Measurements from ENCODE around the gene FMNL2.

Gene FMNL2

DNA sequence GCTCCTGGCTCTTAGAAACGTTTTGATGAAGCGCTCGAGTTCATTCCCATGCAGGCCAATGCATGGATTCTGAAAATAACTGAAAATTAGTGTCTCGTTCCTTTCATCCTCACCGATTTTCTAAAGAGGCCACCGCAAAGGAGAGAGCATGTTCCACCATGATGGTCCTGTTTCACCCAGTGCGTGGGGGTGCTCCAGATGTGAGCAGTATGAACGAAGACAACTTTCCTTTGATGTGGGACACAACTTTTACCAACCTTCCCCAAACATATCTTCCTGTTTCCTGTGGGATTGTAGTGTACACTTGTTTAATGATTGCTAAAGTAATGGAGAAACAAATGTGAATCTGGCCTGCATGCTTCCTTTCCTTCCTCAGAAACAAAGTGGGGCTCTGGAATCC lies 267.8 kb downstream of the FMNL2 start:
- DNase-seq (ENCODE audit: extremely low read depth in 1 of 2, low read depth in 1 of 2) = no peak

DNA sequence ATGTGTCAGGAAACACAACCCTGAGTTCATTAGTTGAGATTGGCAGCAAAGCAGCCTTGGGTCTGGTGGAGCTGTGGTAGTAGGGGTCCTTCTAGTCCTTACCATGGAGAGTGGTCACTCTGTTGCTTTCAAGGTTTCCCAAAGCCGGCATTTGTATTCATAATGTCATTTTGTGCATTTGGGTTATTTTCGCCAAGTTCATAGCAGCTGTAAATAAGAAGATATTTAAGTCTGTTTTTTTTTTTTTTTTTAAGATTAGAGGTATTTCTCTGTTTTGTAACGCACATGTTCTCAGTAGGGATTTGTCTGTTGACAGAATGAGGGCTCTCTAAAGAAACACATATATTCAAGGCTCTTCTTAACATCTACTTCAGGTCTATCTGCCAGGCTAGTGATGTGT lies 268.2 kb downstream of the FMNL2 start:
- no peak for DNase-seq (ENCODE audit: extremely low read depth in 1 of 2, low read depth in 1 of 2)

DNA sequence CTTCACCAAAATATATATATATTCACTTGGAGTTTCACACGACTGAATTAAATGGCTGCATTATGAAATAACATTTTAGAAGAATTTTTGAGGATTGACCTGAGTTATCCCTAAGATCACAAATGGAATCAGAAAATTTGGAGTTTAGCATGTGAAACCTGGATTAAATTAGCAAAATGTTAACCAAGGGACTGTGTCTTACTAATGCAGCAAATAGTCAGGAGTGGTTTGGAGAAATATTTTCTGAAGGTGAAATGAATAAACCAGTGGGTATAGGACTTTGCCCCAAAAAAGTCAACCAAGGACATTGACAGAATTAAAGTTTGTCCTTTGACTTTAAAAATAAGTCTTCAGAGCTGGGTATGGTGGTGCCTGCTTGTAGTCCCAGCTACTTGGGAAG lies 271.1 kb downstream of the FMNL2 start:
- DNase-seq (ENCODE audit: extremely low read depth in 1 of 2, low read depth in 1 of 2) = no peak

- no peak for DNase-seq (ENCODE audit: extremely low read depth in 1 of 2, low read depth in 1 of 2)
Observed at GRCh38 chr2:152606941-152607340, 272.0 kb downstream of the FMNL2 start.

GRCh38 chr2:152607793-152608300 lies 272.9 kb downstream of the FMNL2 start:
- DNase-seq (ENCODE audit: extremely low read depth in 1 of 2, low read depth in 1 of 2) = no peak

DNA sequence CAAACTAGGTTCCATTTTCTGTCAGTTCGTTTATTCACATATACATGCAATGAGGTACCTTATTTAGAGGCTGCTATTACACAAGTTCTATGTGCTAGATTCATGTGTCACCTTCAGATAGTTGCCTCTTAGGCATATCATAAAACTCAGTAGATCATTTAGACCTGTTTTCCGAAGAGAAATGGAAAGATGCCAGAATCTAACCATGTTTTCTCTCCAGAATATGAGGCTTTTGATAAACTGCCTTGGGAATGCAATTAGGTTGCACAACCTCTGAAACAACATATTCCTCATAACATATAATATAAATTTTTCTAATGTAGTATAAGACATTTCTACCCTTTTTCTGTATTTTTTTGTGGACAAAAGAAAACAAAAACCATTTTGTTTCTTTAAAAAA lies 274.2 kb downstream of the FMNL2 start:
- DNase-seq (ENCODE audit: extremely low read depth in 1 of 2, low read depth in 1 of 2) = no peak

GRCh38 chr2:152609699-152610098 lies 274.7 kb downstream of the FMNL2 start:
- DNase-seq (ENCODE audit: extremely low read depth in 1 of 2, low read depth in 1 of 2) = no peak

DNA sequence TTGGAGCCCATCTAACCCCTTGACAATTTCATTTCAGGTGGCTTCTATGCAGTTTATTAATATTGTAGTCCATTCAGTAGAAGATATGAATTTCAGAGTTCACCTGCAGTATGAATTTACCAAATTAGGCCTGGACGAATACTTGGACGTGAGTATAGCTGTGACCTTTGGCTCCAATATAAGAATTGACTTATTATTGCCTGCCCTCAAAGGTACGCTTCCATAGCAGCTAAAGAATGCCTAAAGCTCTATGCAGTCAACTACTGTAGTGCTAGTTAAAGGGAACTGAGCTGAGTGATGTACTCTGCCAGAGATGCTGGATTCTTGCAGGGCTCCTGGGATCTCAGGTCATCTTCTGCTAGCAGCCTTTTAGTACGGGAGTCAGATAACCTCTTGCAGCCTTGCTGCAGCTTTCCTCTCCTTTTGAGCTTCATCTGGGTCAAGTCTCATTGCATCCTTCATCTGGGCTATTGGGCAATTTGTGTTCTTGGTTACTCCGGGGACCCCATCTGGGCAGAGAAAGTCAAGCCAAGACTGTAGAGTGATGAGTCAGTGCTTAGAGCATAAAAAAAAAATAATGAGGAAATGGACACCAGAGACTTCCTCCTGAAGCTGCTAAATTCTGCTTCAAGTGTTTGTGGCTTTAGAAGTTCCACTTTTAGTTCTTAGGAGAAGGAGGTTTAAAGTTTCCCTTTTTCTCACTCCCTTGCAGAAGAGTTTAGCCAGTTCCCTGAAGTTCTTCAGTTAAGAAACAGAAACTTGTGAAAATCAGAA lies 276.7 kb downstream of the FMNL2 start:
- DNase-seq (ENCODE audit: extremely low read depth in 1 of 2, low read depth in 1 of 2) = no peak

DNA sequence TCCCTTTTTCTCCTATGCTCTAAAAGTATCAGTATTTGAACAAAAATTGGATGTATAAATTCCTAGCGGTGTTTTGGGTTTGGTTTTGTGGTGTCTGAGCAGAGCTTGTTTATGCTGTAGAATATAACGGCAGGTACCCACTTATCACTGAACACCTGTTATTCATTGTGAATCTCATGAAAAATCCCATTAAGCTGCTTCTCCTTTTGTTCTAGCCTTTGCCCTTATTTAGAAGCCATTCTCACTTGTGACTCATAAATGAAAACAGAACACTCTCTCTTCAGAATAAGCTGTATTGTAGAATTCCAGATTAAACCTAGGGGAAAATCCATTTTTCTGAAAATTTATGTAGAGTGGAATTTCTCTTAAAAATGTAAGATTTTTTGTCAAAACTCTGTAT lies 278.3 kb downstream of the FMNL2 start:
- DNase-seq (ENCODE audit: extremely low read depth in 1 of 2, low read depth in 1 of 2) = no peak

- no peak for DNase-seq (ENCODE audit: extremely low read depth in 1 of 2, low read depth in 1 of 2)
Observed at GRCh38 chr2:152615177-152615576, 280.2 kb downstream of the FMNL2 start.

DNA sequence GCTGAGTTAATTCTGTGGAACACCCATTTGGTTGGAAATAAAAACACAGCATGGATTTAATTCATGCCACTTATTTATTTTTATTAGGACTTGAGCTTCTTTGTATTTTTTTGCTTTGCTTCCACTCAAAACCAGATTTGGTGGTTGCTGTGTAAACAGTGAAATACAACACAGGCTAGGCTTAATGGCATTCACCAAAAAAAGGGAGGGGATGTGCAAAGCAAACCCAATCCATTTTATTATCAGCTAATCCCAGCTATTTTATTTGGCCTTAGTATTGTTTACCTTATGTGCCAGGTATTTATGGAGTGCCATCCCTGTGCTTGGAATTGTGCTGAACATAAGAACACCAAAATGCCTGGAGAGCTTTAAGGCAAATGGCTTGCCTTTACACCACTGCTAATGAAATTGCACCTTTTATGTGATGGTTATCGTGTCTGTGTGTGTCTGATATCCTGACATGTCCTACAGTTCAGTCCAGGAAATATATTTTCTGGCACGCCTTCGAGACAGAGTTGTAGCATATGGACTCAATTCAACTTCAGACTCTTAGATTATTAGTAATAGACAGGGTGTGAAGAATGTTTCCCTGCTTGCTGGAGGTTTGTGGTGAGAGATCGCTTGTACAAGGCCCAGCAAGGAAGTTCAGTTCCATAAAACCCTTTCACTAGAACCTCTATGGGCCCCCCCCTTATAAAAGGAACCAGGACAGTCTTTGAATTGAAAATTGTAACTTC lies 282.6 kb downstream of the FMNL2 start:
- DNase-seq (ENCODE audit: extremely low read depth in 1 of 2, low read depth in 1 of 2) = no peak

- DNase-seq (ENCODE audit: extremely low read depth in 1 of 2, low read depth in 1 of 2) = no peak
Observed at GRCh38 chr2:152618193-152618564, 283.2 kb downstream of the FMNL2 start.

DNA sequence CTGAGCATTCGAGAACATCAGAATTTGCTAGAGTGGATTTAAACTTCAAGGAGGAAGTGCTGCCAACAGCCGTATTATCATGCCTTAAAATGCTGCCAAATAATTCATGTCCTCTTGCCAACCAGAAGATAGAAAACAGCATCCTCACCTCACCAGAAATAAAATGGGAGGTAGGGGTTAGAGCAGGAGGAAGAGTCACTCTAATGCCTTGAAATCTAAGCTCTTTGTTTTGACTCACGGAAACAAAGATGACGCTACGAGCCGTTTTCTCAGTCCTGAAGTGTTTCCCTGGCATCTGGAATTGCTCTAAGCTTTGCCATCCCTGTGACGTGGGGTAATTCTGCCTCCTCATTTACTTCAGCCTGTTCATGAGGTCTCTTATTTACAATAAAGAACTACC lies 285.2 kb downstream of the FMNL2 start:
- DNase-seq (ENCODE audit: extremely low read depth in 1 of 2, low read depth in 1 of 2) = no peak

GRCh38 chr2:152620985-152621384 lies 286.0 kb downstream of the FMNL2 start:
- DNase-seq (ENCODE audit: extremely low read depth in 1 of 2, low read depth in 1 of 2) = no peak

- DNase-seq (ENCODE audit: extremely low read depth in 1 of 2, low read depth in 1 of 2) = no peak
Observed at GRCh38 chr2:152622219-152622618, 287.2 kb downstream of the FMNL2 start.

DNA sequence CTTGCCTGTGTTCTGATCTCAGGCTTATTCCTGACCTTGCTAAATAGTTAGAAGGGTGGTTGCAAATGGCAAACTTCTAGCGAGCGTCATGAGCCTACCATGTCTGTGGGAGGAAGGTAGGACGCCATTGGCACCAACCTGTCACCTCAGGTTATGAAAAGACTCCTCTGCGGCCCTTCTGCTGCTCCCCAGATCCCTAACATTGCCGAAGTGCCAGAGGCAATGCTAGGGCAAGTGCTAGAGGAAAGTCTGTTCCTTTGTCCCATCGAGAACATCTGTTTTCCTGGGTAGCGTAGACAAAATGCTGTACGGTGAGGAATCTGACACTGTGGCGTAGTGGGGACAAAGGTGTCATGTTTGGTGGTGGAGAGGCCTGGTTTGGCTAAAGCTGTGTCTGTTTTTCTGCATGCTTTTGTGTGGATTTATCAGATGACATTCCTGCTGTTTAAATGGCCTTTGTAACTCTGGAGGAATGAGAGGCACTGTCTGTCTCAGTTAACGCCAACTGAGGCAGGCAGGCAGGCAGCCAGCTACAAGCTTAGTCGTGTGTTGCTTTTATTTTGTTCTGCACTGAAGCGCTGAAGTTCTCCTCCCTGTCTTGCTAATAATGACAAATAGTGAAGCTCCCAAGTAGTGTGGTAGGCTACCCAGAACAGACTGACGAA lies 288.2 kb downstream of the FMNL2 start:
- no peak for DNase-seq (ENCODE audit: extremely low read depth in 1 of 2, low read depth in 1 of 2)

DNA sequence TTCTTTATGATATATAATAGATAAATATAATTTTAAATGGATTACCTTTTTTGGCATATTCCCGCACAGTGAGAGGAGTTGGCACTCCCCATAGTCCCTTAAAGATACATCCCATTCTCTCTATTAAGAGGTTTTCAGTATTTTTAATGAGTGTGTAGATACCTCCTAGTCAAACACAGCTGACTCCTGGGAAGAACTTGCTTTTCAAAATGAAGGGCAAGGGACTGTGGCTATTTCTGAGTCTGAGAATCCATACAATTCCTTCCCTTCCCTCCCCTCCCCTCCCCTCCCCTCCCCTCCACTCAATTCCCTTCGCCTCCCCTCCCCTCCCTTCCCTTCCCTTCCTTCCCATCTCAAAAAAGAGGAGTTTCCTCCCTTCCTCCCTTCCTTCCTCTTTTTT lies 288.8 kb downstream of the FMNL2 start:
- DNase-seq (ENCODE audit: extremely low read depth in 1 of 2, low read depth in 1 of 2) = no peak

- no peak for DNase-seq (ENCODE audit: extremely low read depth in 1 of 2, low read depth in 1 of 2)
Observed at GRCh38 chr2:152624805-152625204, 289.8 kb downstream of the FMNL2 start.

- no peak for DNase-seq (ENCODE audit: extremely low read depth in 1 of 2, low read depth in 1 of 2)
Observed at GRCh38 chr2:152626911-152627339, 292.0 kb downstream of the FMNL2 start.

- no peak for DNase-seq (ENCODE audit: extremely low read depth in 1 of 2, low read depth in 1 of 2)
Observed at GRCh38 chr2:152627351-152627957, 292.5 kb downstream of the FMNL2 start.

- no peak for DNase-seq (ENCODE audit: extremely low read depth in 1 of 2, low read depth in 1 of 2)
Observed at GRCh38 chr2:152629202-152629601, 294.2 kb downstream of the FMNL2 start.
